HG03175 (cell line): ENCODE results near the gene SLC2A10.

Source experiments
- ATAC-seq: cut with Tn5 transposase; IDR thresholded peaks from one replicate; pipeline ENCODE4 v1.9.1; 2021; ENCODE audit warnings: mild to moderate bottlenecking, moderate library complexity; ENCODE audit not compliant: unreplicated experiment

The SLC2A10 gene

GRCh38 chr20:46681032-46681854 lies 28.2 kb upstream of the SLC2A10 start:
- no peak for ATAC-seq

DNA sequence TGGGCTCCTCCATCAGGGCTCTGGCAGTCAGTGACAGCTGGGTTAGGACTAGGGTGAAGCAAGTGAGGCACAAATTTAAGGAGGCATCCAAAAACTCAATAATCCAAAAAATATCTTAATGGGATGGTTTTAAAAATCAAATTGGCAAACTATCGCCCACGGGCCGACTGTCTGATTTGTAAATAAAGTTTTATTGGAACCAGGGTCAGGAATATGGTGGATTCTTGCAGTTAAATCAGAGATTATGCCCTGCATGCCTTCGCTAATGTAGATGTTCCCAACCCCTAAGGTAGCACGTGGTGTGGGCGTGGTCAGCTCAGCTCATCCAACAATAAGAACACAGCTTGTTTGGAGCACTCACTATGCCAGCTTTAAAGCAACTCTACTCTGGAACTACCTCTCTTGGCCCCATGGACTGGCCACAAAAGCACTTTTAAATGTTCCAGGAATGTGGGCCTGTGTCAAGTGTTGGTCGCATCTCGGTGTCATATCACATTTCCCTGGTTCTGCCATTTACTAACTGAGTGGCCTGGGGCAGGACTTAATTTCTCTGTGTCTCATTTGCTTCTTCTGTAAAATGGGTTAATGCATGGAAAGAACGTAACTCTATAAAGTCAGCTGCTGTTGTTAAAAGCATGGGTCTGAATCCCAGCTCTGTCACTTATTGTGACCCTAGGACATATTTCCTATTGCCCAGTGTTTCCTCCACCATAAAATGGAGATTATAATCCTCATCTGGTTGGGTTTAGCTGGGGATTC lies 27.2 kb upstream of the SLC2A10 start:
- no peak for ATAC-seq

DNA sequence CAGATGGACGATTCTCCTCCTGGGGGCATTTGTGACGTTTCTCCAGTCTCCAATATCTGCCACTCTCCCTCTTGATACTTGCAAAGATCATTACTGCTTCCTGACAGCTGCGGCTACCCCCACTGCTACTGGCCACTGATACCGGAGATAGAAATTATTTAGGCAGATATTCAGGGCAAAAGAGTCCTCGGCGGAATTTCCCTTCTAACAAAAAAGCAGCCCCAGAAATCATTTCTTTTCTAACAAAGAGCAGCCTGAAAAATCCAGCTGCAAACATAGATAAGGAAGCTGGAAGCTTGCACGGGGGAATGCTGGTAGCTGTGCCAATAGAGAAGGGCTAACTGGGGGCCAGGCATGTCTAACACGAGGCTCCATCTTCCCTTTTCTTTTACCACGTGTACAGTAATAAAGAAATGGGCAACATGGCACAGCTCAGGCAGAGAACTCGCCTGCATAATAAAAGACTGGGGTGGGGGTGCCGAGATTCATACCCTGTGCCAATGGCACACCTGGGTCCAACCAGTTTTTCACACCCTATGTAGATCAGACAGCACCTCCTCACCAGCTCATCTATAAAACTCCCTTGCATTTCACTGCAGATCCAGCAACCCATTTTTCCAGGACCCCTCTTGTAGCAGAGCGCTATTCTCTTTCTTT lies 26.3 kb upstream of the SLC2A10 start:
- no peak for ATAC-seq

- no peak for ATAC-seq
Observed at GRCh38 chr20:46683668-46683938, 25.8 kb upstream of the SLC2A10 start.

- no peak for ATAC-seq
Observed at GRCh38 chr20:46683939-46684750, 25.3 kb upstream of the SLC2A10 start.

GRCh38 chr20:46688151-46689081 lies 21.0 kb upstream of the SLC2A10 start:
- ATAC-seq, result no peak

DNA sequence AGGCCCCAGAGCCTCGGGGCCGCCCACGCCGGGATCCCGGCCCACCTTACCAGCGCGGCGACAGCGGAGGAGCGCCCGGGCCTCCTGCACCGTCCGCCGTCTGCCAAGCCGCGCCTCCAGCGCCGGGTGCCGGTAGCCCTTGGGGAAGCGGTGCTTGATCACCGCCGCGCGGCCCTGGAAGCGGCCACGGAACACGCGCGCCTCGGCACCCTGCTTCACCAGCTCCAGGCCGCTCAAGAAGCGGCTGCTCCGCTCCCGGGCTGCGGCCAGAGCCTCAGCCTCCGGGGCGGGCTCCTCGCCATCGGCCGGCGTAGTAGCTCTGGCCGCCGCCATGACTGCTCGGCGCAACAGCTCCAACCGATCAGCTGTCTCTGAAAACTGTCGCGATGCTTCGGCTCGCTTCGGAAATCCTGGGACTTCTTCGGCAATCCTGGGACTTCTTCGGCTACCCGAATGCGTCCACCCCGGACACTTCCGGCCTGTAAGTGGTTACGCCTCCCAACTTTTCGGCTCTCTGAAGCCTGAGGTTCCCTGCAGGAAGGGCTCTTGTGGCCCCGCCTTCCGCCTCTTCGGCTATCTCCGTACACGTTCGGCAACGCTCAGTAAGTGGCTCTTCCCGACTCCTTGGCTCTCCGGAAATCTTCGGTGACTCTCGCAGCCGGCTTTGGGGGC lies 20.2 kb upstream of the SLC2A10 start, which contains the start of gene TP53RK:
TP53RK (minus strand) TSS at position 363 of the 672 bp plus-strand sequence; CDS start at position 333, 30 bp downstream.
- peak; percentile 95 for ATAC-seq

GRCh38 chr20:46689754-46690085 lies 19.7 kb upstream of the SLC2A10 start:
- ATAC-seq, result no peak

DNA sequence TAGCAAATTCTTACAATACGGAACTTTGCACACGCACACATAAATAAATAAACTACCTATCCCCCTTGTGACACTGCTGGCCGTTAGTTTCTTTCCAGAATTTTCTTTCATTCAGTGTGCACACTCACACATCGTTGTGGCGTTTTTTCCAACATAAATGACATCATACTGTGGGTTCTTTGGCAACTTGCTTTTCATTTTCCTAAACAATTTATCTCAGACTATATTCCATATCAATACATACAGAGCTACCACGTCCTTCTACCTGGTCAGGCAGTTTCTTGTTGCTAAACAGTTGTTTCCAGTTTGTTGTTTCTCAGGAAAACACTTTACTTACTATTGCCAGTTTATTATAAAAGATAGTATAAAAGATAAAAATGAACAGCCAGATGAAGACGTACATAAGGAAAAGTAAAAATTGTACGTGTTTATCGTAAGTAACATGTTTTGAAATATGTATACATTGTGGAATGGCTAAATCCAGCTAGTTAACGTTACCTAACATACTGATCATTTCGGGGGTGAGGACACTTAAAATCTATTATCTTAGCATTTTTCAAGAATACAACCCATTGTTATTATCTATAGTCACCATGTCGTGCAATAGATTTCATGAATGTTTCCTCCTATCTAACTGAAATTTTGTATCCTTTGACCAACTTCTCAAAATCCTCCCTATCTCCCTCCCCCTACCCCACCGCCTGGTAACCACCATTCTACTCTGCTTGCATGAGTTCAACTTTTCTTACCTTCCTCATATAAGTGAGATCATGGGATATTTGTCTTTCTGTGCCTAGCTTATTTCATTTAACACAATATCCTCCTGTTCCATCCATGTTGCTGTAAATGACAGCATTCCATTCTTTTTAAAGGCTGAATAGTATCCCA lies 19.0 kb upstream of the SLC2A10 start:
- no peak for ATAC-seq

- ATAC-seq, result no peak
Observed at GRCh38 chr20:46691196-46691595, 18.3 kb upstream of the SLC2A10 start.

DNA sequence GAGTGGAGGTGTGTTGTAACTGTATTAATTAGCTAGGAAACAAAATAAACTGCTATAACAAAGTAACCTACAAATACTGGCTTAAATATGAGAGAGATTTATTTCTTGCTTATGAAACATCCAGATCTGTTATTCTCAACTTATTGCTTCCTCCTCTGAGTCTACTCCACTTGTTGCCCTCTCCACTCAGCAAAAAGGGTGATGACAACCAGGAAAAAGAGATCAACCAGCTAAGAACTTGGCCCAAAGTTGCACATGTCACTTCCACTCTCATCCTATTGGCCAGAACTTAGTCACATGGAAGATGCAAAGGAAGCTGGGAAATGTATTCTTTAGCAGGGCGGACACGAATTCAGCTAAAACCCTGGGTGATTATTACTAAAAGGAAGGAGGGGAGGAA lies 15.0 kb upstream of the SLC2A10 start:
- no peak for ATAC-seq

DNA sequence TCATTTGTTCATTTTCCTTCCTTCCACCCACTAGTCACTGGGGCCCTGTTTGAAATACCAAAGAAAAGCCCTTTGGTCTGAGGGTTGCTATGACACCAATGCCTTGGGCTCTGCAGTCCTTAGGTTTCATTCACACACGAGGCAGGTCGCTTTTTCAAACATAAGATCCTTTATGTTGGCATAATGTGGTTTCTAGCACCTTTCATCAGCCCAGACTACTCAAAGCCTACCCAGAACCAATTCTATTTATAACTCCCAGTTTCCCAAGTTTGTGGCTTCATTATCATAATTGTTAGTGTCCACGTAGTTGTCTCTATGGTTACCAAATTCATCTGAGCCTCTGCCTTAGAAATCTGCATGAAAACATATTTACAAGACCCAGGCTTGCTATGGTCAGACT lies 13.6 kb upstream of the SLC2A10 start:
- no peak for ATAC-seq

GRCh38 chr20:46696791-46697279 lies 12.6 kb upstream of the SLC2A10 start:
- no peak for ATAC-seq

- ATAC-seq, result no peak
Observed at GRCh38 chr20:46698788-46699187, 10.7 kb upstream of the SLC2A10 start.

DNA sequence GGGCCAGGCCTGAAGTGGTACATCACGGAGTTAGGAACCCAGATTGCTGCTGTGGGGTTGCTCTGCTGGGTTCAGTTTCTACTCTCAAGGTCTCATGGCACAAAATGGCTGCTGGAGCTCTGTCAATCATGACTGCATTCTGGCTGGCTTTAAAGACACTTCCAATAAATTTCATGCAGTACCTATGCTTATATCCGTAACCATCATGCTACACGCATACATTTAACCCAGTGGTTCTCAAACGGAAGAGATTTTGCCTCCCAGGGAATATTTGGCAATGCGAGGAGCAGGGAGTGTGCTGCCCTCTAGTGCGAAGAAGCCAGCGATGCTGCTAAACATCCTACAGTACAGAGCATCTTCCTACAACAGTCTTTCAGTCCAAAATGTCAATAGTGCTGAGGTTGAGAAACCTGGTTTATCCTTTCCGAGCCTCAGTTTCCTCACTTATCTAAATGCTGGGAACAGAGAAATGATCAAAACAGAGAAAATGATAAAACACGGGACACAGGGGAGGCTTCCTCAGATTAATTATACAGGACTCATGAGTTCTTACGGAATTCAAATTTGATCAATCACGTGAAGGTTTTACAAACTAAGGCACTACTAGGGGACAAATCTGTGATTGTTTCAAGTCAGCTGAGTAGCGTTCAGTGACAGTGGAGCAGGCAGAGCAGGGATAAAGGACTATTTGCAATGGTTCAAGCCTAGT lies 9.6 kb upstream of the SLC2A10 start:
- no peak for ATAC-seq

DNA sequence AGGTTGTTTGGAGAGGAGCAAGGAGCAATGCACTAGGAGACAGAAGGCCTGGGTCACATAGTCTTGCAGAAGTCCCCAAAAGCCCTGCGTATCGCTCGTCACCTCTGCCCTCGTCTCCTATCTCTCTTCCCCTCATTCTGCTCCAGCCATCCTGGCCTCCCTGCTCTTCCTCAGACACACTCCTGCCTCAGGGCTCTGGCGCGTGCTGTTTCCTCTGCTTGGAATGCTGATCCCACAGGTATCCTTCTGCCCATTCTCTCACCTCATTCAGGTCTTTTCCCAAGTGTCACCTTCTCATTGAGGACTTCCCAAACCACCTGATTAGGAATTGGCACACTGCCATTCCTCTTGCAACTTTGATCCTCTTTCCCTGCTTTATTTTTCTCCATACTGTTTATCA lies 9.0 kb upstream of the SLC2A10 start:
- no peak for ATAC-seq

GRCh38 chr20:46701057-46701456 lies 8.4 kb upstream of the SLC2A10 start:
- no peak for ATAC-seq

DNA sequence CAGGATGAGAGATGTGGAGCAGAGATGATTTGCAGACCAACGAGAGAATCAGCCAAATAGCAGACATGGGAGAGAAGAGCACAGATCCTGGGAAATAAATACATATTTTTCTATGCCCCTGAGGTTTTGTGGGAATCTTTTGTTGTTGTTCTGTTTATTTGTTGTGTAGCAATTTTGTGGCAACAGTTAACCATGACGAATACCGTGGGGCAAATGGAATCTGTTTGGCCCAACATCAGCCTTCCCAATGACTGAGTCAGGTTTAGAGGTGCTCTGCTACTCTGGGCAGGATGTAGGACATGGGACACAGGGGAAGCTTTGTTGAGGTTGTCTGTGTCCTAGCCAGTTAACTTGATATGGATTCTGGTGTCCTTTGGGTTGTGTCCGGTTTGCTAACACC lies 7.9 kb upstream of the SLC2A10 start:
- ATAC-seq, result no peak
